Erythroblast (primary cell): ENCODE measurements around the gene IQCH.

Source experiments
- GATA1 ChIP-seq: IDR thresholded peaks from 2 replicates; pipeline ENCODE4 v1.6.1; 2011; ENCODE audit warnings: low read depth, mild to moderate bottlenecking, control low read depth, low read length, moderate library complexity
- POLR2A ChIP-seq: IDR thresholded peaks from 2 replicates; pipeline ENCODE4 v1.6.1; 2011; ENCODE audit warnings: mild to moderate bottlenecking, low read length

- TF ChIP-seq POLR2A: no peak
- no peak for TF ChIP-seq GATA1
Observed at GRCh38 chr15:67369359-67369998, 114.9 kb downstream of the IQCH start.
